GM12865 (cell line): ENCODE results near the gene EFCAB11.

Source experiments
- DNase-seq: peaks from one replicate; pipeline ENCODE4 v3.0.0; 2010; ENCODE audit warnings: low read depth
- H3K4me3 ChIP-seq: 2 replicates; pipeline ENCODE4 v1.5.1; 2011; ENCODE audit warnings: mild to moderate bottlenecking, low read depth, low read length, control low read depth
- TF ChIP-seq, protein P1 (sequence below): IDR thresholded peaks from 2 replicates; pipeline ENCODE4 v1.5.1; 2011; ENCODE audit warnings: low read length, control low read depth, low read depth, inconsistent platforms; ENCODE audit not compliant: insufficient read depth; ENCODE audit errors: missing control alignments

The EFCAB11 gene

DNA sequence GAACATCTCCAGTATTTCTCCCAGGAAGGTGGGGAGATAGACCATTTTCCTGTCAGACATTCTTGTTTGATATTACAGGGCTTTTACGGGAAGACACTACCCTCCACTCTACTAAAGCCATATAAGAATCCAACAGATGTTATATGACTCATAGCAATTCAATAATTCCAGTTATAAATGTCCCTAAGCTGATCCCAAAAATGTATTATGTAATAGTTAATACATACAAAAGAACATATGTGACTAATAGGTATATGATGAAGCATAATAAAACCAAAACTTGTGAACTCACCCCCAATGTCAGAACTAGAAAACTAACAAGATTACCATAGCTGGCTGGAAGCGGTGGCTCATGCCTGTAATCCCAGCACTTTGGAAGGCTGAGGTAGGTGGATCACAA lies 84.2 kb downstream of the EFCAB11 start:
- TF ChIP-seq, protein P1, sequence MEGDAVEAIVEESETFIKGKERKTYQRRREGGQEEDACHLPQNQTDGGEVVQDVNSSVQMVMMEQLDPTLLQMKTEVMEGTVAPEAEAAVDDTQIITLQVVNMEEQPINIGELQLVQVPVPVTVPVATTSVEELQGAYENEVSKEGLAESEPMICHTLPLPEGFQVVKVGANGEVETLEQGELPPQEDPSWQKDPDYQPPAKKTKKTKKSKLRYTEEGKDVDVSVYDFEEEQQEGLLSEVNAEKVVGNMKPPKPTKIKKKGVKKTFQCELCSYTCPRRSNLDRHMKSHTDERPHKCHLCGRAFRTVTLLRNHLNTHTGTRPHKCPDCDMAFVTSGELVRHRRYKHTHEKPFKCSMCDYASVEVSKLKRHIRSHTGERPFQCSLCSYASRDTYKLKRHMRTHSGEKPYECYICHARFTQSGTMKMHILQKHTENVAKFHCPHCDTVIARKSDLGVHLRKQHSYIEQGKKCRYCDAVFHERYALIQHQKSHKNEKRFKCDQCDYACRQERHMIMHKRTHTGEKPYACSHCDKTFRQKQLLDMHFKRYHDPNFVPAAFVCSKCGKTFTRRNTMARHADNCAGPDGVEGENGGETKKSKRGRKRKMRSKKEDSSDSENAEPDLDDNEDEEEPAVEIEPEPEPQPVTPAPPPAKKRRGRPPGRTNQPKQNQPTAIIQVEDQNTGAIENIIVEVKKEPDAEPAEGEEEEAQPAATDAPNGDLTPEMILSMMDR, result no peak
- no peak overlapping the region for H3K4me3 ChIP-seq
- no peak for DNase-seq

DNA sequence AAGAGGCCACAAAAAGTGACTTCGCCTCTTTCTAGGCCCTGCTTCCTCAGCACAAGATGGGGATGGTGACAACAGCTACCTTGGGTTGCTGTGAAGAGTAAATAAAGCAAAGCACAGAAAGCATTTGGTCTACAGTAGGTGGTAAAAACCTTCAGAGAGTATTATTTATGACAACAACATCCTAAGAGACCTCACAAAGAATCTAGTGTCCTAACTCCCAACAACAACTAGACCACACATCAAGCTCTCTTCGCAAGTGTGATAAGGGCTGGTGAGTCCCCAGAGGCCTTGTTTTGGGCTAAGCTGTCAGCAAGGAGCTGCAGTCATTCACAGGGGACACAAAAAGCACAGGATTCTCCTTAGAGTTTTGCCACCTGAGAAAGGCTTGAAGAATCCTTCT lies 84.9 kb downstream of the EFCAB11 start:
- no peak overlapping the region for H3K4me3 ChIP-seq
- DNase-seq, result no peak
- TF ChIP-seq, protein P1, result no peak

DNA sequence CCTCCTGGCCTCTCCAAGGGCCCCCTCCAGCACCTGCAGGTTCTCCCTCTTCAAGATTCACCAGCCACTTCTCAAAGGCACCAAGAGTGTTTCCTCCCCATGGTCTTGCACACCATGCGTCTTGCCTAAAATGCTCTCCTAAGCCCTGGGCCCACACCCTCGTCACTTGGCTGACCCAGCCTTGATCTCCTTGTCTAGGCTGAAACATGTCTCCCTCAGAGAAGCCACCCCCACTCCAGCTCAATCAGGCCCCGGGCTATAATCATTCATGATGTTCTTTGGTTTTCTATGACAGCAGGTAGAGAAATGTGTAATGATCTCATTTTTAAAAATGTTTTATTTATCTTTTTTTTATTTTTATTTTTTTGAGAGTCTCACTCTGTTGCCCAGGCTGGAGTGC lies 88.1 kb downstream of the EFCAB11 start:
- no peak for DNase-seq
- TF ChIP-seq, protein P1, result no peak
- H3K4me3 ChIP-seq, result no peak overlapping the region

DNA sequence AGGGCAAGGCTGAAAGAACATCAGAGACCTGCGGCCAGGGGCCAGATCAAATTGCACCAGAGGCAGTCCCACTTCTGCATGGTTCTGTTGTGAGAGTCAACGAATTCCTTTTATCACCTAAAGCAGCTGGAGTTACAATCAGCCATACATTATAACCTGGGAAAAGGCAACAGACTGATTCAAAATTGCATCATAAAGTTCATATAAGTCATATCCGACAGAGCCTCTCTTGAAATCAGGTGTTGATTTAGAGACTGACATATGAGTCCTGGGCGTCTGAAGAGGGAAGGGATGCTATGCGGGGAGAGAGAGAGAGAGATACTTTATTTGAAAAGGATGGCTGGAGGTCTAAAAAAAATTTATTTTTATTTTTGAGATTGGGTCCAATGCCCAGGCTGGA lies 89.4 kb downstream of the EFCAB11 start:
- H3K4me3 ChIP-seq, result no peak overlapping the region
- no peak for DNase-seq
- TF ChIP-seq, protein P1, result no peak

DNA sequence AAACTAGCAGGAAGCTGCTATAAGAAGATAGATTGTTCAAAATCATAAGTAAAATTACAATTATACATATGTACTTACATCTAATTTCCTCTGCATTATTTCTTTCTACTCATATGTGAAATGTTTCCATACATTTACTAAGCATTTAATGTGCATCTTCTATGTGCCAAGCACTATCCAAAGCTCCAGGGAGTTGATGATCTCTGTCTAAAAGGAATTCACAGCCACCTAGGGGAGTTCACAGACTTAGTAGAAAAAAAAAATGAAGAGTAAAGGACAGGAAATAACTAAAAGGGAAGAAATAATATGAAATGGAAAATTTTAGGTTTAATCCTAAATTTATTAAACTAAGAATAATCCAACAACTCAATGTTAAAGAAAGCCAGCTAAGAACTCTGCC lies 91.7 kb downstream of the EFCAB11 start:
- H3K4me3 ChIP-seq, result no peak overlapping the region
- no peak for DNase-seq
- TF ChIP-seq, protein P1, result no peak

DNA sequence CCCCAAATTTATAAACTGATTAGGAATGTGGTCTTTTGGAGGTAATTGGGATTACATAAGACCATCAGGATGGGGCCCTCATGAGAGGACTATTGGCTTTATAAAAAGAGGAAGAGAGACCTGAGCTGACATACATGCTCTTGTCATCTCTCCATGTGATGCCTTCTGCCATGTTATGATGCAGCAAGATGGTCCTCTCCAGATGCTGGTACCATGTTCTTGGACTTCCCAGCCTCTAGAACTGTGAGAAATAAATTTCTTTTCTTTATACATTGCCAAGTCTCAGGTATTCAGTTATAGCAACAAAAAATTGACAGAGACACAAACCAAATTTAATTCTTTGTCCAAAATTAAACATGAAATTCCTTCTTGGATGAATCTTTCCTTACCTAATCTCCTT lies 92.9 kb downstream of the EFCAB11 start:
- no peak overlapping the region for H3K4me3 ChIP-seq
- no peak for DNase-seq
- TF ChIP-seq, protein P1, result no peak

DNA sequence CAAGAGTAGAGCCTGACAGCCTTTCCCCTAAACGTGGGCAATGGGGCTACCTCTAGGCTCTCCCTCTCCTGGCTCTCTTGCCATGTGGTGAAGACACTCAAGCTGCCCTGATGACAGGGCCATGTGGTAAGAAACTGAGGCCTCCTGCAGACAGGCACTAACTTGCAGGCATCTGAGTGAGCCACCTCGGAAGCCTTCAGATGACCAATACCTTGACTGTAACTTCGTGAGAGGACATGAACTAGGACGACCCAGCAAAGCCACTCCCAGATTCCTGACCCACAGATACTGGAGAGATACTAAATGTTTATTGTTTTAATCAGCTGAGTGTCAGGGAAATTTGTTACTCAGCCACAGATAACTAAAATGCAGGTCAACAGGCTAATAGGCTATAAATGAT lies 96.4 kb downstream of the EFCAB11 start:
- no peak overlapping the region for H3K4me3 ChIP-seq
- no peak for DNase-seq
- TF ChIP-seq, protein P1, result no peak
